Spleen (tissue), 7 donors: Measurements from ENCODE around the gene IRGM.

Source experiments
- POLR2A ChIP-seq, 3 donors: fragments of 450-650 bp; IDR thresholded peaks; one replicate each; pipeline ENCODE4 v1.5.1; 2017; ENCODE audit warnings: antibody characterized with exemption in 3 of 3, mild to moderate bottlenecking in 1 of 3
- TF ChIP-seq, protein P1 (sequence below), 11 experiments: fragments of 200-600 bp in 7 of 11; fragments of 450-650 bp in 4 of 11; sonication (generic) in 4 of 11; IDR thresholded peaks in 8 of 11; conservative IDR thresholded peaks in 3 of 11; 1 replicate in 7 of 11; 2 replicates in 4 of 11; pipeline versions ENCODE4 v1.4.0 to v1.8.0; 2016 to 2021; ENCODE audit warnings: antibody characterized with exemption in 11 of 11, inconsistent platforms in 4 of 11, mild to moderate bottlenecking in 1 of 11
- donor health status: DM: no; HTN: no; CAD: no; lungs with moderate emphysema.
- donor health status: DM: no; HTN: no; CAD: no.
- donor health status: DM: no; HTN: no; CAD: no.

DNA sequence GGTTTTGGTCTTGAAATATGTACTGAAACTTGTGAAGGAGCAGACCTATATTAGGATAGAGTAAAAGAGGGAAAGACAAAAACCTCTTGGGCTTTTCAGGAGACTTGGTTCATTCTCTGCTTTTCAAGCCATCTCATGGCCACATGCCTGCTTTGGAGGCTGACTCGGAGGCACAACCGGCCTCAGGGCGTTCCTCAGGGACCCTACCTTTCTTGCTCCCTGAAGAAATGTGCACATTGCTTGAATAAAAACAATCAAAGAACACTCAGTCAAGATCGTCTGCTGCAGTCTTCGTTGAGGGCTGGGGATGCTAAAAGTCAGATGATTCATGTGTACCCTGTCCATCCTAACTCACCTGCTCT lies 994 bp downstream of the IRGM start:
- TF ChIP-seq, protein P1, sequence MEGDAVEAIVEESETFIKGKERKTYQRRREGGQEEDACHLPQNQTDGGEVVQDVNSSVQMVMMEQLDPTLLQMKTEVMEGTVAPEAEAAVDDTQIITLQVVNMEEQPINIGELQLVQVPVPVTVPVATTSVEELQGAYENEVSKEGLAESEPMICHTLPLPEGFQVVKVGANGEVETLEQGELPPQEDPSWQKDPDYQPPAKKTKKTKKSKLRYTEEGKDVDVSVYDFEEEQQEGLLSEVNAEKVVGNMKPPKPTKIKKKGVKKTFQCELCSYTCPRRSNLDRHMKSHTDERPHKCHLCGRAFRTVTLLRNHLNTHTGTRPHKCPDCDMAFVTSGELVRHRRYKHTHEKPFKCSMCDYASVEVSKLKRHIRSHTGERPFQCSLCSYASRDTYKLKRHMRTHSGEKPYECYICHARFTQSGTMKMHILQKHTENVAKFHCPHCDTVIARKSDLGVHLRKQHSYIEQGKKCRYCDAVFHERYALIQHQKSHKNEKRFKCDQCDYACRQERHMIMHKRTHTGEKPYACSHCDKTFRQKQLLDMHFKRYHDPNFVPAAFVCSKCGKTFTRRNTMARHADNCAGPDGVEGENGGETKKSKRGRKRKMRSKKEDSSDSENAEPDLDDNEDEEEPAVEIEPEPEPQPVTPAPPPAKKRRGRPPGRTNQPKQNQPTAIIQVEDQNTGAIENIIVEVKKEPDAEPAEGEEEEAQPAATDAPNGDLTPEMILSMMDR (IDR thresholded peaks at IDR 0.05 in 8 of 11, conservative IDR thresholded peaks at IDR 0.05 in 3 of 11) = peak in 2 of 11 experiments; percentile 2 to 4
- TF ChIP-seq POLR2A (IDR thresholded peaks at IDR 0.05) = no peak
